ENCODE data around the gene JUND.

The JUND gene

GRCh38 chr19:18259893-18260292 lies 21.5 kb downstream of the JUND start:
- no peak for DNase-seq (ENCODE audit: low spot score)
- TF ChIP-seq, protein P1, sequence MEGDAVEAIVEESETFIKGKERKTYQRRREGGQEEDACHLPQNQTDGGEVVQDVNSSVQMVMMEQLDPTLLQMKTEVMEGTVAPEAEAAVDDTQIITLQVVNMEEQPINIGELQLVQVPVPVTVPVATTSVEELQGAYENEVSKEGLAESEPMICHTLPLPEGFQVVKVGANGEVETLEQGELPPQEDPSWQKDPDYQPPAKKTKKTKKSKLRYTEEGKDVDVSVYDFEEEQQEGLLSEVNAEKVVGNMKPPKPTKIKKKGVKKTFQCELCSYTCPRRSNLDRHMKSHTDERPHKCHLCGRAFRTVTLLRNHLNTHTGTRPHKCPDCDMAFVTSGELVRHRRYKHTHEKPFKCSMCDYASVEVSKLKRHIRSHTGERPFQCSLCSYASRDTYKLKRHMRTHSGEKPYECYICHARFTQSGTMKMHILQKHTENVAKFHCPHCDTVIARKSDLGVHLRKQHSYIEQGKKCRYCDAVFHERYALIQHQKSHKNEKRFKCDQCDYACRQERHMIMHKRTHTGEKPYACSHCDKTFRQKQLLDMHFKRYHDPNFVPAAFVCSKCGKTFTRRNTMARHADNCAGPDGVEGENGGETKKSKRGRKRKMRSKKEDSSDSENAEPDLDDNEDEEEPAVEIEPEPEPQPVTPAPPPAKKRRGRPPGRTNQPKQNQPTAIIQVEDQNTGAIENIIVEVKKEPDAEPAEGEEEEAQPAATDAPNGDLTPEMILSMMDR (IDR thresholded peaks at IDR 0.05; ENCODE audit: extremely low read depth, missing control alignments), result no peak

DNA sequence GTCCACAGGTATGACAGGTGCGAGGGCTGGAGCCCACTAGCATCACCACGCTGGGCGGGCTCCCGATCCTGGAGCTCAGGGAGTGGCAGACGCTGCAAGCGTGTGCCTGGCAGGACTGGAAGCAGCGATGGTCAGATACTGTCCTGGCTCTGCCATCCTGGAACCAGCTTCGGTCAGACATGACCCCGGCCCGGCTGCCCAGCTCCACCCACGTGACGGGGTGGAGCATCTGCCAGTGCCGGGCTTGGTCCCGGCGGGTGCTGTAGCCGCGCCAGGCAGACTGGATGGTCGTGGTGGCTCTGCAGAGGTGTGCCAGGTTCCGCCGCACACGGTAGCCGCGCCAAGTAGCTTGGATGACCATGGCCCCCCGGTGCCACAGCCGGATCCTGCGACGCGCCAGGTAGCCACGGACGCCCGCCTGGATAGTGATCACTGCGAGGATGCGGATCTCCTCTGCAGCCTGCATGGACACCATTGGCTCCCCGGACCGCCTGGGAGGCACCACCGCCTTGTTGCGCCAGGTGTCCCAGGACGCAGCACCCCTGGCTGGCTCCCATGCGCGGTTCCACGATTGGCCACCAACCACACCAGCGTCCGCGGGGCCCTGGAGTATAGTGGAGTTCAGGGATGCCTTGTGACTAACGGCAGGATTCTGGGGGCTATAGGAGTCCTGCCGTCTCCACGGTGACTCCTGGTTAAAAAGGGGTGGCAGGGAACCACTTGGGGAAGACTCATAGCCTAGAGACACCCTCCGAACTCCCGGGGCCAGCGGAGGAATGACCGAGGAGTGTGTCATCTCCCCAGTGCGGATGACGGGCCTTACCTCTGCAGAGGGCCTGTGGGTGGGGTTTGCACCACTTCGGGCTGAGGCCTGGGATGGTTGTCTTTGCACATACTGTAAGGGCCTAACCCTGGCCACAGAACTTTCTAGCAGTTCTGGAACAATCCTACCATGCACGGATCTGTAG lies 23.6 kb downstream of the JUND start:
- TF ChIP-seq, protein P1 (IDR thresholded peaks at IDR 0.05; ENCODE audit: extremely low read depth, missing control alignments), result no peak
- DNase-seq (ENCODE audit: low spot score), result no peak

GRCh38 chr19:18254546-18255503 lies 26.6 kb downstream of the JUND start:
- DNase-seq (ENCODE audit: low spot score), result no peak
- TF ChIP-seq, protein P1 (IDR thresholded peaks at IDR 0.05; ENCODE audit: extremely low read depth, missing control alignments), result peak; percentile 14

GRCh38 chr19:18253716-18254115 lies 27.7 kb downstream of the JUND start:
- TF ChIP-seq, protein P1 (IDR thresholded peaks at IDR 0.05; ENCODE audit: extremely low read depth, missing control alignments), result no peak
- DNase-seq (ENCODE audit: low spot score), result no peak

DNA sequence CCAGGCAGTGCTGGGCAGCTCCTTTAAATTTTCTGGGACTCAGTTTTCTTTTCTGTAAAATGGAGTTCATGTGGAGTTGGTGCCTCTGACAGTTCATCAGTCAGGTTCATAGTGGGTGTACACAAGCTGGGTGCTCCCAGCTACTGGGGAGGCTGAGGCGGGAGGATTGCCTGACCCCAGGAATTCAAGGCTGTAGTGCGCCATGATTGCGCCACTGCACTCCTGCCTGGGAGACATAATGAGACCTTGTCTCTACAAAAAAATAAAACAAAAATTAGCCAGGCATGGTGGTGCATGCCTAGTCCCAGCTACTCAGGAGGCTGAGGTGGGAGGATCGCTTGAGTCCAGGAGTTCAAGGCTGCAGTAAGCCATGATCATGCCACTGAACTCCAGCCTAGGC lies 28.3 kb downstream of the JUND start:
- no peak for DNase-seq (ENCODE audit: low spot score)
- TF ChIP-seq, protein P1 (IDR thresholded peaks at IDR 0.05; ENCODE audit: extremely low read depth, missing control alignments), result no peak

DNA sequence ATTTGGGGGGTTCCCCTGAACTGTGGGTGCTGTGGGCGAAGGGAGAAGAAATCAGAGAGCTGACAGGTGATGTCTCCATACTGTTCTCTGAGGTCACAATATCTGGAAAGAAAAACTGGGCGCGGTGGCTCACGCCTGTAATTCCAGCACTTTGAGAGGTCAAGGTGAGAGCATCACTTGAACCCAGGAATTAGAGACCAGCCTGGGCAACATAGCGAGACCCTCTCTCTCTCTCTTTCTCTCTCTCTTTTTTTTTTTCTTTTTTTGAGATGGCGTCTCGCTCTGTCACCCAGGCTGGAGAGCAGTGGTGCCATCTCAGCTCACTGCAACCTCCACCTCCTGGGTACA lies 29.1 kb downstream of the JUND start:
- DNase-seq (ENCODE audit: low spot score), result no peak
- TF ChIP-seq, protein P1 (IDR thresholded peaks at IDR 0.05; ENCODE audit: extremely low read depth, missing control alignments), result no peak
